GM19240 (cell line): ENCODE results near the gene RCAN2.

Experiments
- DNase-seq: peaks from one replicate; pipeline ENCODE4 v3.0.0; 2011; ENCODE audit warnings: low spot score; ENCODE audit not compliant: insufficient read length

RCAN2 gene

DNA sequence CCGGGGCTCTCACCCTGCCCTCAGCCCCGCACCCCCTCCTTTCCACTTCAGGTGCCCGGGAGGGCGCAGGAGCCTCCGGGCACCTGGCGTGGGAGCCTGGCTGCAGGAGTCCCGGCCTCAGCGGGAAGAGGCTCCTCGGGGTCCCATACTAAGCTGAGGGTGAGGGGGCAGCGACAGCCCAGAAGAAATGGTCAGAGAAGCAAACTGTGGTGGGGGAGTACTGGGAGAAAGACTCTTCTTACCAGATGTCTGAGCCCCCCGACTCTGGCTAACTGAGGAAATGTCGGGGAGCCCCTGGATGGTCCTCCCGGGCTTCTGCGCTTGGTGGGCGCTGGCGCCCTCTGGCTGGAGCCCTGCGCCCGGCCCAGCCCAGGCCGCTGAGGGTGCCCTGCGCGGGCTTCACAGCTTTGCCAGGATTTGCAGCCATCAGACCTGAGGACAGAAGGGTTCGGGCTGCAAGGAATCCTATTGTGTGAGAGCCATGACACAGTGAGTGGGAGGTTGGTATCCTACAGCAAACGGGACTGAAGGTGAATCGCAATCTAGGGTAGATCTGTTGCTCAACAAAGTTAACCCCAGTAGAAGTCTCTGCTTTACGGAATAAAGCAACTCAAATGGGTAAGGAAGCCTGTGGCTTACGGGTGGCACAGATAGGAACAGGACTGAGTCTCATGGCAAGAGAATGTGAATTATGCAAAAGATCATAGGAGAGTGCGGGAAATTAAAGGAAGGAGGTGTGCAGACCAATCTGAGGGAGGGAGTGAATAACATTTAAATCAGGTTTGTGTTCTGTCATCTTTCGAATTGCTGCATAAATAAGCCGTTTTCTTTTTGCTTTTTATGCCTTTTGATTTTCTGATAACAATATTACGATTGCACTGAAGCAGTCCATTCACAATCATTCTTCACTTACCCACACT, 639 bp upstream of the RCAN2 start:
- no peak for DNase-seq

DNA sequence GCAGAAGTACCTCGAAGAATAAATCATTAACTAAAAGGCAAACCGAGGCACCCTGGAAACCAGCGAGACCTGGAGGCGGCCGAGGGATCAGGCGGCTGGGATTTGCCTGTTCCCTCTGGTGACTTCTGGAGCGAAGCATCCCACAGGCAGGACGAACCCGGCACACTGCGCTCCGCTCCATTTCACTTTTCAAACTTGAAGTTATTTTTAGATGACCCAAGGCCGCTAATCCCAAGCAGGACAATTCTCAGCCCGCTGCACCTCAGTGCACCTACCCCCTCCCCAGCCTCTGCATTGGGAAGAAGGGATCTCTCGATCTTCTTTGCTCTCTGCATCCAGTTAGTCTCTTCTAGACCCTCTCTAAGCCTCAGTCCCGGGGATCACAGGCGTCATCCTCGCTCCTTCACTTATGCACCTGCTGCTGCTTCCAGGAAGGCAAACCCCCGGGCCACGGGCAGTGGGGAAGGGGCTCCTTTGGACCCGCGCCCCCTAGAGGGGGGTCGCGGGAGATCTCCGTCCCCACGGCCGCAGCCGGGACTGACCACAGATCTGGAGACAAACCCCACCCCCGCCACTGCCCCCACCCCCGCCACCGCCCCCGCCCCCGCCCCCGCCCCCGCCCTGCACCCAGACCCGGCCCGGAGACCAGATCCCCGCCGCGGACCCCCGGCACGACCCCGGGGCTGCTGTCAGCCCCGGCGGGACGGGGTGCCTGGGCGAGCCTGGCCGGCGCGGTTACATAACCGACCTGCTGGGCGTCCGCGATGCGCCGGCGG, 636 bp downstream of the RCAN2 start:
- no peak for DNase-seq

DNA sequence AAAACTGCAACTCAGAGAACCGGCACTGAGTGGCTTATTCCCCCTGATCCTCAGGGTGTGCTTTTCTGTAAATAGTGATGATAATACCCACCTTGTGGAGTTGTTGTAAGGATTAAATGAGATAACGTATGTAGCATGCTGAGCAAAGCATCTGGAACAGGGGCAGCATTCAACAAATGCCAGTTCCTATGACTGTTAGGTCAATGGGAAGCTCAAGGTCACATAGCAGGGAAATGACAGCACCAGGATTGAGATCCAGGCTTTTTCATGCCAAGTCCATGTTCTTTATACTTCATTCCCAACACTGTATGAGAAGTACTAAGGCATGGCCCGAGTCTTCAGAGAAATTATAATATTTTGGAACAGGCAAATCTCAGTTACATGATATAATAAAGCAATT, 5.1 kb downstream of the RCAN2 start:
- DNase-seq = no peak

DNA sequence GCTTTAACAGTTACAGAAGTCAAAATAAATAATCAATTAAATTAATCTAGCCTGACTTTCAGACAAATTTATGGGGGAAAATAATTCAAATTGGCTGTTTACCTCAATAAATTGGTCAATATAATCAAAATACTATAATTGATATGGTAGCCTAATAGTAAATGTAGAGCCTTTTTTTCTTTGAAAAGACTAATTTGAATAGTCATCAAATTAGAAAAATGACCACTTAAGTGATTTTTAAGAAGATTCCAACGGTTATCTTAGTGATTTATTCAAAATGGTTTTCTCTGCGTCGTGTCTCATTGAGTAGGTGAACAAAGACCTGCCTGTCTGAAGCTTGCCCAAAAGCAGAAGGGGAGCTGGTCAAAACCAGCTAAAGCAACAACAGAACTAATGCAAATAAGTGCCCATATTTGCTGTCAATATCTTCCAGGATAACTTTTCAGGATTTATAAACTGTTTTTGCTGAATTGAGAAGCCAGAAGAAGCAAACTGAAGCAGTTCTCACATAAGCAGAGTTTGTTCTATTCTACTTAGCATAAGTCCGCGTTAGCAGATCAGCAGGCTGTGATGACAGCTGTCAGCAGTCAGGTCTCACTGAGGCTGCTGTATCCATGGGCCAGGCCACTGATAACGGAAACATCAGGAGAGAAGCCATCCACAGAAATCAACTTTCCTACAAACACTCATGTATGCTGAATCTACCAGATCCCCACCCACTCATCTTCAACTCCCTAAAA, 7.0 kb downstream of the RCAN2 start:
- DNase-seq = no peak

DNA sequence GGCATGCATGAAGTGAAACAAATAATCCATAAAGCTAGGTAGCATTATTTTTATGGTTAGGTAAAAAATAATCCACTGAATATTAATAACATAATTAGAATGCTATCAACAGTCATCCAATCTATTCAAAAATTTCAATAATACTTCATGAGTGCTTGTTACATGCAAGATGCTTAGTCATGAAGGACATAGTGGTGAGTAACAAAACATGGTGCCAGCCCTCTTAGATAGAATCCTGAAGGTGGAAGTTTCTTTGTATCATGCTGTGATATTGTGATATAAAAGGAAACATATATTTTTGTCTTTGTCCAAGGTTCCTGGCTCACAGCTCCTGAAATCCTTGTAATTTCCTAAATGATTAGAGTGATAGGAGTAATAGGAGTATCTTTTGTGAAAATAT, 14.9 kb downstream of the RCAN2 start:
- no peak for DNase-seq

DNA sequence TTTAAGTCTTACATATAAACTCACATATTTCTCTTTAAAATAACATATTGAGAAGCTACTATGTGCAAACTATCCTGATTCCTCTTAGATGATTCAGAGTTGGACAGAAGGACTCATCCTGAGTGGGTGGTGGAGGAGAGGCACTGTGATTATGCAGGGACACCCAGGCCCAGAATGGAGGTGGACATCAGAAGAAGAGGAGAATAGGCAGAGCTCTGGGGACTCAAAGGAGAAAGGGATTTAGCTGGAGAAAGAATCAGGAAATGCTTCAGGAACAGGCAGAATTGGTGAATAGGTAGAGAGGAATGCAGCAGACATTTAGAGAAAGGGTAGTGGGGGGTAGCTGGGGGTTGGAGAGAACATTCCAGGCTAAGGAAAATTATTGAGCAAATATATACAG, 17.4 kb downstream of the RCAN2 start:
- DNase-seq = no peak

DNA sequence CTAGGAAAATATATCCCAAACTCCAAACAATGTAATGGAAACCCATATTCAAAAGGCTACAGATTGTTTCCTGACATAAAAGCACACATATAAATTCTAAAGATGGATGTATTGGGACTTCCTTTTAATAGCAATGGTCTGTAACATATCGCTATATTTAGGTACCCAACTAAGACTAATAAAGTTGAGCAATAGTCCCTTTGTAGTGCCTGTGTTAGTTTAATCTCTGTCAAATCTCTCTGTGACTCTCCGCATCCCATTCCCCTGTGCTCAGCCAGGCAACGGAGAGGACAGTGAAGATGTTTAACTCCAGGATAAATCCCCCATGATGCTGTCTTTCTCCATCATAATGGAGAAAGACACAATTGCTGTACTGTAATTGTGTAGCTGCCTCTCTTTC, 19.0 kb downstream of the RCAN2 start:
- no peak for DNase-seq

DNA sequence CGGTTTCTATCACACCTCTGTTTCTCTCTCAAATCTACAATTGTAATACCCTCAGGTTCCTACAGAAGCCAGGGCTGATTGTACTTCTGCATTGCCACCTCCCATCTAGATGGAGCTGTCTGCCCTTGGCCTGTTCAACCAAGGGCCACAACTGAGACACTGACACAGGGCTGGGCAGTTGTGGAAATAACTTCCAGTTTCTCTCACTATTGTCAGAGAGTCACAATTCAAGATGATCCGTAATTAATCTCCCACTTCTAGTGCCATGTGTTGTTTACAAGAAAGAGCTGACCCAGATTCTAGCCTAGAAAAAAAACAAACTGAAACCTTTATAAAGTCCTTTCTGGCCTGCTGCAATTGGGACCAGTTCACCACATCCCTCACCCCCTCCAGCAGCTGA, 22.2 kb downstream of the RCAN2 start:
- no peak for DNase-seq

DNA sequence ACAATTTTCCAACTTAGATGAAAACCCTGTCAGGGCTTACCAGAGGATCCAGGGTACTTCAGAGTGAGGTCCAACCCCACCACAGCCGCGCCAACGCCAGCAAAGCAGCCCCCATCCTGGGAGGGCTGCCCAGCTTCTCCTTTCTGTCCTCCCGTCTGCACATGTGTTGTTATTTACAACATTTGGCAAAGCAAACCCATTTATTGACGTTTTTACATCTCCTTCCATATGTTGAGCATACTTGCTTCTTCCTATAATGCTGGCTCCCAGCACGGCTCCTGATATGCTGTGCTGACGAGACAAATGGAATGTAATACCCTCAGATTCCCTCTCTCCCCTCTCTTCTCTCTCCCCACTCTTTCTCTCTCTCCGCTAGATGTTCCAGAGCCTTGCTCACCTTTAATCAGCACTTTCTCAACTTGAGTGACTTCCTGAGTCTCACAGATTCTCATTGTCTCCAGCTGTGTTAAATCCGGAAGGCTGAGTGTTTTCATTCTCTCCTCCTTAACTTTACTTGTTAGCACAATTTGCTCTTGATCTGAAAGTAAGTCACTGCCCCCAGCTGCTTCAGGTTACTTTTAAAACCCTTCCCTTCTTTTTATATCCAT, 22.7 kb downstream of the RCAN2 start:
- DNase-seq = no peak

DNA sequence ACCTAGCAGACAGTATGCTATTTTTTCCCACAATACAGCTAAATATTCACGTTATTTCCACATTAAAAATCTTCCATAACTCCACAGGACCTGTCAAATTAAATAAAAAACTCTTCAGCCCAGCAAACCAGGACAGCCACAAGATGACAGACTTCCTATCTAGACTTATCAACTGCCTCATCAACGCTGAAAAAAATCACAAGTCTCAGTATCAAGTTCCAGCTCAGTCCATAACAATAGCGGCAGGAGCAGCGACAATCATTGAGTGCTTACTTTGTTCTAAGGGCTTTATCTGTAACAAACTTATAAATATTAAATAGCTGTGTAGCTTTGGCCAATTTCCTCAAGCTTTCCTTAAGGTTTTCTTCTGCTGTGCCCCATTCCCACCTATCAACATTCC, 24.7 kb downstream of the RCAN2 start:
- no peak for DNase-seq

DNA sequence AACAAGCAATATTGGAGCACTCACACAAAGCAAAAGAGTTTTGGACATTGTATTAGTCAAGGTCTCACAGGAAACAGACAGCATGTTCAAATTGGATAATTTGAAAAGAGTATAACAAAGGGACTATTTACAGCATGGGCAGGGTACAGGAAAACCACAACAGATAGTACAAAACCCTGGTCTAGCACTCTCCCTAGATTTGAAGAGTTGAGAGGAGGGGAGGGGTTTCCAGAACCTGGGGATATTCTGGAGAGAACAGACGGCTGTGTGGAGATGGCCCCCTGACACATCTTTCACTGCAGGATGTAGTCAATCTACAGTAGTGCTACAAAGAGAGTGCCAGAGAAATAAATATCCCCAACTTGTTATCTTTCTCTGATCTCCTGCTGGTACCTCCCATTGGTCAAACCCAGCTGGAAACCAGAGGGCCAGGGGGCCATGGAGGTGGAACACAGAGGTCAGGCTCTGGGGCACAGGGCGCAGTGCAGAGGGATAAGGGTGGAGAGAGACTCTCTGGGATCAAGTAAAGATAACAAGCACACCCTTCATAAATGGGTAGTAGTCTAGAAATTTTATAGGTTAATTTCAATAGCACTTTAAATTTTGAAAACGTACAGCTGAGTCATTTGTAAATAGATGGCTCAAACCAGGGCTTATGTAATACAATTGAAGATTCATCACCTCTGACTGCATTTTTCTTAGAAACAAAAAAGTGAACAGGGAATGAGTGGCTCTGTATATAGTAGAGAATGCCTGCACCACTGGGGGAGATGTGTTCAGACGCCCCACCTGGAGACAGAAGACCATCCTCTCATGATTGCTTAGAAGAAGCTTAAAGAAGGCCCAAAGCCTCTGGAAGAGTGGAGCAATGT, 25.7 kb downstream of the RCAN2 start:
- no peak for DNase-seq

DNA sequence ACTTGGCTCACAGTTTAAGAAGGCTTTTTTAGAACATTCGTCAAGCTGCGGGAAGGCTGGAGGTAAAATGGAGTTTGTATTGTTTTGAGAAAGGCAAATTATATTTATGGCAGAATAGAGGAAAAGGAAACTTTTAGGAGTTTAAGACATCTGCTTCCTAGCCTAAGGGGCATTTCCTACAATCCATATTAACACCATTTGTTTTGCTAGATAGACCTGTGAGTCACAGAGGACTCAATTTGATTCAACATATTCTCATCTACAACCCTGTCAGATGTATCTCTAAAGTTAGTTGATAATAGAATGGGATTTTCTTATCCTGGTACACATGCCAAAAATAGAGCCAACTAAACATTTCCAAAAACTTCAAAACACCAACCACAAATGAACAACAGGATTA, 35.0 kb downstream of the RCAN2 start:
- no peak for DNase-seq

DNA sequence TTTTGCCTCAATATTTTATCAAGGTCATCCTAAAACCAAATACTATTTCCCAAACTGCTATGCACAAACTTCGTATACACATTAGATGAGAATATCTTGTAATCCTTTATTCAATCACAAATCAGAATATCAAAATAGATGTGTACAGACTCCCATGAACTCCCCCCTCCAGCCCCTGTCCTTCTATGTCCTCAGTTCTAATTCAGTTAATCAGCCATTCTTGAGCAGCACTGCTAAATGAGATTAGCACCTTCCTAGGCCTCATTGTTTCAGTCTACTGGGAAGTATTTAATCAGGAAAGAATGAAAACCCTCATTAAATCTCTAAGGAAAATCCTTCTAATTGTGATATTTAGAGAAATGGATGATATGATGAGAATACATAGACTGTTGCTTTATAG, 36.6 kb downstream of the RCAN2 start:
- DNase-seq = no peak

DNA sequence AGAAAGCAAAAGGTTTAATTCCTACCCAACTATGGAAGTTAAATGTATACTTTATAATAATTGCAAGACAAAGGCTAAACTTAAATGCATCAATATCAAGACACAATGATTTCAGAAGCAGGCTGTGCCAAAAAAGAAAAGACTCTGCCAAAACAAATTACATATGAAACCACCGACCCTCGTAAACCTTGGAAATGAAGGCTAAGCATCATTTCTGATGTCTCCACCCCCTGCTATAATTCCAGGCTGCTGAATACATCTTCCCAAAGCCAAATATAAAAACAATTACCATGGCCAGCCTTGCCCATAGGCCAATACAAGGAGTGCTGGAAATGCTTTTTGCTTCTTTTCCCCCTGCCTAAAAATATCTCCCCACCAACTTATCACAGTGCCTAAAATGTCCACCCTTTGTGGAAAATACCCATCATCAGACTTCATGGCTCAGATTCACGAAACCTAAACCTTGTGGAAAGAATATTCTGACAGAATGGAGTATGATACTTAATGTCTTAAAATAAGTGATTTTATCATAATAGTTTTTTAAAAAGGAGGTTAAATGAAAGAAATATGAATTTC, 37.4 kb downstream of the RCAN2 start:
- no peak for DNase-seq

DNA sequence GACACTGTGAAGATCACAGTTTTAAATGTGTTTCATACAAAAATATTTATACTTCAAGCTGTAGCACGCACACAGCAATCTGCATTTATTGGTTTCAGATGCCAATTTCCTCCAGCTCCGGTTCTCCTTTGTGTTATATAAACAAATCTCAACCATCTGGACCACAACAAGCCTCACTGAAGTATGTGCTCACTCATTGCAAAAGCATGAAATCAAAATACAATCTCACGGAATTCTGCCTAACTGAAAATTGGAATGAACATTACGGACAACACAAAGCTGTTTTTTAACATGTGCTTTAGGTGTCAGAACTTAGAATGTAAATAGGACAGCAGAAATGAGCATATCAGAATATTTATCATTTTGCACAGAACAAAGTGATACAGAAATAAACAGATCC, 38.0 kb downstream of the RCAN2 start:
- DNase-seq = no peak

DNA sequence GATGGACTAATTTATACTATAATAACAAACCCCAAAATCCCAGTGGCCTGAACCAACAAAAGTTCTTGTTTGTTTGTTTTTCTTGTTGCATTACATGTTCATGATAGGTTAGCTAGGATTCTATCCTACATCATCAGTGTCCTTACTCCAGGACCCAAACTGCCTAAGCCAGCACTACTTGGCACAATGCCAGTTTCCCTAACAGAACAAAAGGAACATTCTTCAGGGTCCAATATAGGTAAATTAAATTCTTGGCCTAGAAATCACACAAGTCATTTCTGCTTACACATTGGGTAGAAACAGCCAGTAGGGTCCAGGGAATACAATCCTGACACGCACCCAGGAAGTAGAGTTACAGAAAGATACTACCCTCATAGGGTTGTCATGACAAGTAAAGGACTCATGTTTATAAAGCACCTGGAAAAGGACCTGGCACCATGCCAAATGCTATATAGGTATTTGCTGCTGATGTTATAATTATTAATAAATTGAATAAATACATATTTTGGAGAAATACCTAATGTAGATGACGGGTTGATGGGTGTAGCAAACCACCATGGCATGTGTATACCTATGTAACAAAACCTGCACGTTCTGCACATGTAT, 38.8 kb downstream of the RCAN2 start:
- DNase-seq = no peak

DNA sequence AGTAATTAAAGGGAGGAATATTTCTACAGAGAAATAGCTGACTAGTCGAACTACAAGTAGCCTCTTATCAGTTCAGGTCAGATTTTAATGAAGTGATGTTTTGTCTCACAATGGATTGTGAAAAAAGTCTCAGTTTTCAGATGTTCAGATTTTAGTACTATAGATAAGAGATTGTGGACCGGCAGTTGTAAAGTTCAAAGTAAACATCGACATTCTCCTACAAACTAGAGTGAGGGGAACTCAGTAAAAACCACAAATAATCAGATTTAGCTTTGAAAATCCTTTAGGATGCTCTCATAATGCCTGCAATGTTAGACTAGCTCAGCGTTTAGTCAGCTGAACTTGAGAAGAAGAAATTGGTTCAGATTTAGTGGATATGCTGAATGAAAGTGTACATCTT, 39.9 kb downstream of the RCAN2 start:
- no peak for DNase-seq

DNA sequence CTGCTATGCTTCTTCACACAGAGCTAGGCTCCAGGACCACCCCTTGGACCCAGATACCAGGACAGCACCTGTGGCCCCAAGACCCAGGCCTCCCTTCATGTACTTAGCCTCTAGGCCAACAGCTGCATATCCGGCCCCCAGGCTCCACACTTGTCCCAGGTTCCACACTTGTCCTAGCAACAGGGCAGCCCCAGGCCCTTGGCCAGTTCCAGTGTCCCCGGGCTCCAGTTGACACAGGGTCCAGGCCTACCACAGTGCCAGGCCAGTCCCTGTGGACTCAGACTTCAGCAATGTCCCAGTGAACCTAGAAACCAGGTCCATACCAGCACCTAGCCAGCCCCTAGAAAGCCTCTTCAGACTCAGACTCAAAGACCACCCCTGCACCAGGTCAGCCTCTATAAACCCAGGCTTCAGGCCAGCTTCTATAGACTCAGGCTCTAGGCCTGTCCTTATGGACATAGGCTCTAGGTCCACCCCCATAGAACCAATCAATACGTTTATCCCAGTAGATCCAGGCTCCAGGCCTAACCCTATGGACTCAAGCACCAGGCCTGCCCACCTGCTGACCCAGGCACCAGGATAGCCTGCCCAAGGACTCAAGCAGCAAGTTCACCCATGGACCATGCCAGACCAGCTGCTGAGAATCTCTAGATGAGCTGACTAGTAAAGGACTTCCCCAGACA, 46.3 kb downstream of the RCAN2 start:
- no peak for DNase-seq

DNA sequence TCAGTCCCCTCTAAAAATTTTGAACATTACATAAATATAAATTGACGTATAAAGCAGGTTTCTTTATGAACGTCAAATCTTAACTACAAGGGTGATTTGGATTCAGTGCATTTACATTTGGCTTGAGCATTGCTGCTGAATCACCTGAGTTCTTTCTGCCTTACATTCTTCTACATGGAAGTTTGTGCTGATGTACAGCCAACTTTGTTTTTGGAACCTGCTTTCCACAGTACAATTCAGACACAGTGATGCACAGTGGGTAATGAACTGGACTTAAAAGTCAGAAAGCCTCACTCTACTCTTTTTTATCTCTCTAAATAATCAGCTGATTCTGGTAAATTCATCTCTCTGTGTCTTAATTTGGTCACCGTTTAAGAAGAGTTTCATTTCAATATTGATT, 47.6 kb downstream of the RCAN2 start:
- DNase-seq = no peak
